Esophagus muscularis mucosa (tissue), 4 donors: ENCODE measurements around the gene MPP4.

Experiments used
- CTCF ChIP-seq, 3 experiments: fragments of 200-600 bp in 2 of 3; fragments of 450-650 bp in 1 of 3; sonication (generic) in 2 of 3; IDR thresholded peaks; one replicate each; pipeline ENCODE4 v1.5.1; 2017 to 2019; ENCODE audit warnings: antibody characterized with exemption in 3 of 3, mild to moderate bottlenecking in 2 of 3, moderate library complexity in 1 of 3
- EP300 ChIP-seq: sonication (generic); formaldehyde crosslinking; IDR thresholded peaks from one replicate; pipeline ENCODE4 v1.6.1; 2017; ENCODE audit warnings: antibody characterized with exemption
- POLR2A ChIP-seq: fragments of 450-650 bp; IDR thresholded peaks from one replicate; pipeline ENCODE4 v1.6.1; 2017; ENCODE audit warnings: antibody characterized with exemption, moderate library complexity, mild to moderate bottlenecking, low read depth
- POLR2AphosphoS5 ChIP-seq, 2 donors: sonication (generic); formaldehyde crosslinking; IDR thresholded peaks; one replicate each; pipeline ENCODE4 v1.6.1; 2017; ENCODE audit warnings: antibody characterized with exemption in 2 of 2

- no peak for TF ChIP-seq CTCF (IDR thresholded peaks at IDR 0.05)
- no peak for TF ChIP-seq POLR2A
- TF ChIP-seq POLR2AphosphoS5 (IDR thresholded peaks at IDR 0.05) = no peak
- no peak for TF ChIP-seq EP300
These were observed 48.1 kb upstream of the MPP4 start for GRCh38 chr2:201746551-201746950.
